IPS-20b (cell line): ENCODE results near the gene DHDH.

Experiments used
- H3K27ac ChIP-seq: one replicate; pipeline ENCODE4 v1.5.1; 2013; ENCODE audit warnings: low read length
- H3K27me3 ChIP-seq: 2 replicates; pipeline ENCODE4 v1.6.1; 2013; ENCODE audit warnings: mild to moderate bottlenecking, low read length, inconsistent platforms; ENCODE audit not compliant: insufficient read depth
- H3K36me3 ChIP-seq: 2 replicates; pipeline ENCODE4 v1.6.1; 2013; ENCODE audit warnings: low read depth, mild to moderate bottlenecking, inconsistent platforms, low read length, moderate library complexity; ENCODE audit not compliant: insufficient read depth
- H3K4me1 ChIP-seq: 2 replicates; pipeline ENCODE4 v1.6.1; 2013; ENCODE audit warnings: mild to moderate bottlenecking, control low read depth, inconsistent platforms, low read length, moderate library complexity; ENCODE audit not compliant: insufficient read depth
- H3K4me3 ChIP-seq: 2 replicates; pipeline ENCODE4 v1.5.1; 2013; ENCODE audit warnings: mild to moderate bottlenecking, low read length, inconsistent platforms
- H3K9ac ChIP-seq: 2 replicates; pipeline ENCODE4 v1.6.1; 2013; ENCODE audit warnings: low read depth, mild to moderate bottlenecking, inconsistent platforms, low read length, moderate library complexity
- H3K9me3 ChIP-seq: 2 replicates; pipeline ENCODE4 v1.6.1; 2013; ENCODE audit warnings: mild to moderate bottlenecking, low read depth, low read length, inconsistent platforms; ENCODE audit not compliant: insufficient read depth

Gene DHDH

GRCh38 chr19:48954595-48955307 is 21.3 kb downstream of the DHDH start, which contains the start of gene BAX:
BAX (plus strand) TSS chr19:48954875; CDS start chr19:48954929, 54 bp downstream.
- Histone ChIP-seq H3K9ac (peak within 1 kb of the TSS; percentile 92), H3K36me3 (peaks cover 31% of the 10 kb centered on the region), H3K27me3 (no peaks in the 10 kb centered on the region), H3K9me3 (no peaks in the 10 kb centered on the region), H3K4me3 (peak within 1 kb of the TSS; percentile 81), H3K27ac (peak within 1 kb of the TSS; percentile 73), H3K4me1 (peaks cover 7% of the 10 kb centered on the region; the same call in 1 of the 2 replicates)

DNA sequence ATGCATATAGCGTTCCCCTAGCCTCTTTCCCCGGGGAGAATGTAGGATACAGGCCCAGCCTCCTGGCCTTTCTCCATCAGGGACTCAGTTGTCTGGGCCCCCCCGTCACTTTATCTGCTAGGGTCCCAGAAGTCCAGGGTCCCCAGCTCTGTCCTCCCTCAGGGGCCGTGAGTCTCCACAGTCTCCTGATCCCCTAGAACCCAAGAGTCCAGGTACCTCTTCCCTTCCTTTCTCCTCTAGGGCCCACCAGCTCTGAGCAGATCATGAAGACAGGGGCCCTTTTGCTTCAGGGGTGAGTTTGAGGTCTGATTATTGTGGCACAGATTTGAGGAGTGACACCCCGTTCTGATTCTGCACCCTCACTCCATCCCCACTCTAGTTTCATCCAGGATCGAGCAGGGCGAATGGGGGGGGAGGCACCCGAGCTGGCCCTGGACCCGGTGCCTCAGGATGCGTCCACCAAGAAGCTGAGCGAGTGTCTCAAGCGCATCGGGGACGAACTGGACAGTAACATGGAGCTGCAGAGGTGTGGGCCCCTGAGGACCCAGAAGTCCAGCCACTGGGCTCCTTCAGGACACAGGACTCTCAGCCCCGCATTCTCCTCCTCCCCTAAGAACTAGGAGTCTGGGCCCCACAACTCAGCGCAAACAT is 21.9 kb downstream of the DHDH start:
- Histone ChIP-seq H3K36me3 (peaks cover 32% of the 10 kb centered on the region), H3K9me3 (no peaks in the 10 kb centered on the region), H3K27ac (peak overlapping the region; percentile 53), H3K4me1 (peaks cover 7% of the 10 kb centered on the region; the same call in 1 of the 2 replicates), H3K4me3 (peak overlapping the region; percentile 81), H3K9ac (peak overlapping the region; percentile 92), H3K27me3 (no peaks in the 10 kb centered on the region)

DNA sequence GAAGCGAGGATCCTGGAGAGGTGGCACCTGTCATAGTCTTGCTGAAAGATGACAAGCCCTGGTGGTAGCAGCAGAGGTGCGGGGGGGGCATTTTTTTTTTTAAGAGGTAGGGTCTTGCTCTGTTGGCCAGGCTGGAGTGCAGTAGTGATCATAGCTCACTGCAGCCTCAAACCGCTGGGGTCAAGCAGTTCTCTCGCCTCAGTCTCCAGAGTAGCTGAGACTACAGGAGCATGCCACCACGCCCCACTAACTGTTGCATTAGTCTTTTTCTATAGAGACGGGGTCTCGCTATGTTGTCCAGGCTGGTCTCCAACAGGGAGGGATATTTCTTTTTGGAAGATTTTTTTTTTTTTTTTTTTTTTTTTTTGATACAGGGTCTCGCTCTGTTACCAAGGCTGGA is 24.5 kb downstream of the DHDH start:
- no peak overlapping the region for H3K4me3 ChIP-seq
- H3K9me3 ChIP-seq, result no peaks in the 10 kb centered on the region
- H3K9ac ChIP-seq, result no peak overlapping the region
- no peaks in the 10 kb centered on the region for H3K27me3 ChIP-seq
- H3K4me1 ChIP-seq, result peaks cover 7% of the 10 kb centered on the region; the same call in 1 of the 2 replicates
- no peak overlapping the region for H3K27ac ChIP-seq
- peaks cover 35% of the 10 kb centered on the region for H3K36me3 ChIP-seq

GRCh38 chr19:48959341-48960239 is 26.1 kb downstream of the DHDH start:
- Histone ChIP-seq H3K4me3 (no peak overlapping the region), H3K9ac (no peak overlapping the region), H3K27me3 (no peaks in the 10 kb centered on the region), H3K4me1 (peaks cover 23% of the 10 kb centered on the region), H3K27ac (no peak overlapping the region), H3K36me3 (peaks cover 35% of the 10 kb centered on the region), H3K9me3 (no peaks in the 10 kb centered on the region)

- Histone ChIP-seq H3K9me3 (no peaks in the 10 kb centered on the region), H3K27ac (no peak overlapping the region), H3K4me3 (no peak overlapping the region), H3K4me1 (peaks cover 17% of the 10 kb centered on the region), H3K9ac (no peak overlapping the region), H3K27me3 (no peaks in the 10 kb centered on the region), H3K36me3 (peaks cover 32% of the 10 kb centered on the region)
Observed at GRCh38 chr19:48961051-48961649, 27.7 kb downstream of the DHDH start.

DNA sequence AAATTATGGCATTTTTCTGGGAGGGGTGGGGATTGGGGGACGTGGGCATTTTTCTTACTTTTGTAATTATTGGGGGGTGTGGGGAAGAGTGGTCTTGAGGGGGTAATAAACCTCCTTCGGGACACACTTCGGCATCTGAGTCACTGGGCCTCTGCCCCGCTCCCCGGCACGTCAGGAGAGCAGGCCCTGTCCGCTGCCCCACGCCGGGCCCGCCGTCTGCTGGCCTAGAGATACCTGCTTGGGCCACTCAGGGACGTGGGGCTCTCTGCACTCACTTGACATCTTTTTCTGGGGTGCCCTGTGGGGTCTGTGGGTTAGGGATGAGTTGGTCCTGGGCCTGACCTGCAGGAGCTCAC is 28.2 kb downstream of the DHDH start:
- Histone ChIP-seq H3K9me3 (no peaks in the 10 kb centered on the region), H3K4me1 (peaks cover 17% of the 10 kb centered on the region), H3K9ac (no peak overlapping the region), H3K36me3 (peaks cover 34% of the 10 kb centered on the region), H3K4me3 (no peak overlapping the region), H3K27ac (no peak overlapping the region), H3K27me3 (no peaks in the 10 kb centered on the region)

DNA sequence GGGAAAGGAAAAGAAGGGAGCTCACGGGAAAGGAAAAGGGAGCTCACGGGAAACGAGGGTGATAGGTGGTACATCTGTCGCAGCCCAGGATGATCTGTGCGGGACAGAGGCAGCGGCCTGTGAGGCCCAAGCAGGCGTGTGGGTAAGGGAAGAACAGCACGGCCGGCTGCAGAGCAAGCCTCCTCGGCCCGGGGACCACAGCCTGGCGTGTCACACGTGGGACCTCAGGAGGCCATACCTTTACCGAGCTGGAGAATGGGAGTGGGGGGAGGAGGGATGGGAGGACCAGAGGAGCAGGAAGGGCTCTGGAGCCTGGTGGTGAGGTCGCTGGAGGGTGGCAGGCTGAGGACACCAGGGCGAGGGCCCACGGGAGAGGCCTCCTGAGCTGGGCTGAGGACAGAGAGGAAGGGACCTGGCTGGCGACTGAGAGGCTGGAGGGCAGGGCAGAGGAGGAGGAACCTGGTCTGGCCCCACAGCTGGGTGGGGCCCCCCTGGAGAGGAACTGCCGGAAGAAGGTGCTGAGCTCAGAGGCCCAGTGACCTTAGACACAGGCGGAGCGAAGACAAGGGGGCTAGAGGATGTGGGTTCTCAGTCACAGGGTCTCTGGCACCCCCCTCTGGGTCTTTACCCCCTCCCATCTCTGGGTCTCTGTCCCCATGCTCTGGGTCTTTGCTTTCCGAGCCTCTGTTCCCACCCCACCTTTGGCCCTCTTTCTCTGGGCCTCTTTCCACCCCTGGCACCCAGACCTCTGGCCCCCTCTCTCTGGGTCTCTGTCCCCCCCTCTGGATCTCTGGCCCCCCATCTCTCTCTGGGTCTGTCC is 28.7 kb downstream of the DHDH start:
- no peak overlapping the region; the same call in 1 of the 2 replicates for H3K9ac ChIP-seq
- no peaks in the 10 kb centered on the region for H3K9me3 ChIP-seq
- H3K27ac ChIP-seq, result no peak overlapping the region
- H3K4me1 ChIP-seq, result peaks cover 17% of the 10 kb centered on the region
- H3K4me3 ChIP-seq, result no peak overlapping the region
- H3K36me3 ChIP-seq, result peaks cover 35% of the 10 kb centered on the region
- H3K27me3 ChIP-seq, result no peaks in the 10 kb centered on the region

DNA sequence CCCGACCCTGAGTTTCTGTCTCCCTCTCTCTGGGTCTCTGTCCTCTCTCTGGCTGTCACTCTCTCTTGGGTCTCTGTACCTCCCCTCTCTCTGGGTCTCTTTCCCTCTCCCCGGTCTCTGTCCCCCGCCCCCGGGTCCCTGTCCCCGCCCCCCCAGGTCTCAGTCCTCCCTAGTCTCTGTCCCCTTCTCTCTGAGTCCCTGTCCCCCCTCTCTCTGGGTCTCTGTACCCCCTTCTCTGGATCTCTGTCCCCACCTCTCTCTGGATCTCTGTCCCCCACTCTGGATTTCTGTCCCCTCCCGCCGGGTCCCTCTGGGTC is 29.3 kb downstream of the DHDH start:
- Histone ChIP-seq H3K27ac (no peak overlapping the region), H3K9ac (no peak overlapping the region; the same call in 1 of the 2 replicates), H3K4me1 (peaks cover 17% of the 10 kb centered on the region), H3K4me3 (no peak overlapping the region), H3K36me3 (peaks cover 33% of the 10 kb centered on the region), H3K9me3 (no peaks in the 10 kb centered on the region), H3K27me3 (no peaks in the 10 kb centered on the region)

GRCh38 chr19:48963371-48964204 is 30.1 kb downstream of the DHDH start:
- no peaks in the 10 kb centered on the region for H3K27me3 ChIP-seq
- H3K4me1 ChIP-seq, result peaks cover 17% of the 10 kb centered on the region
- peak overlapping the region; percentile 67 for H3K4me3 ChIP-seq
- peaks cover 34% of the 10 kb centered on the region for H3K36me3 ChIP-seq
- no peaks in the 10 kb centered on the region for H3K9me3 ChIP-seq
- H3K27ac ChIP-seq, result peak overlapping the region; percentile 98
- peak overlapping the region; percentile 83 for H3K9ac ChIP-seq

GRCh38 chr19:48964205-48965039 is 30.9 kb downstream of the DHDH start:
- Histone ChIP-seq H3K9ac (peak overlapping the region; percentile 83), H3K9me3 (no peaks in the 10 kb centered on the region), H3K36me3 (peaks cover 35% of the 10 kb centered on the region), H3K27ac (peak overlapping the region; percentile 50), H3K27me3 (no peaks in the 10 kb centered on the region), H3K4me3 (peak overlapping the region; percentile 67), H3K4me1 (peaks cover 17% of the 10 kb centered on the region)
